ENCODE results near the gene HVCN1.
"Not testable (repeated sequence)": the region's sequence is repeated elsewhere in the genome, so short reads cannot be mapped to it uniquely, and the experiment has no call there.

The HVCN1 gene

GRCh38 chr12:110731479-110731878 lies 42.6 kb upstream of the HVCN1 start:
- no peaks in the 10 kb centered on the region for H3K9me3 ChIP-seq (ENCODE audit: control extremely low read depth in 1 of 5, control insufficient read depth in 4 of 5, insufficient read depth in 2 of 5, low read depth in 1 of 5, low read length in 4 of 5)
- DNase-seq: no peak
- H3K27ac ChIP-seq (ENCODE audit: insufficient read depth in 1 of 2, low read depth in 1 of 2, low read length in 2 of 2, poor library complexity in 1 of 2, severe bottlenecking in 2 of 2): no peak overlapping the region
- H3K27me3 ChIP-seq (replicated peaks in 2 of 5; ENCODE audit: control insufficient read depth in 4 of 5, insufficient read depth in 5 of 5, low read length in 4 of 5): no peaks in the 10 kb centered on the region
- CTCF ChIA-PET: interaction anchor here (1.4 to 2.2 kb wide), 2 partner anchors 10 to 27 kb away, joined by 4 to 7 read pairs; no protein-coding TSS in a partner anchor
- 100% methylated on average over 2 of the region's 2 CpGs for WGBS (ENCODE audit: insufficient coverage)
- POLR2A ChIA-PET: interaction anchor here (0.7 kb wide), 3 partner anchors 10 to 80 kb away, joined by 3 to 7 read pairs (median 4); no protein-coding TSS in a partner anchor
- peaks cover 3 to 16% (median 14%) of the 10 kb centered on the region in 4 experiments for H3K4me1 ChIP-seq (ENCODE audit: control extremely low read depth in 1 of 4, control insufficient read depth in 4 of 4, insufficient read depth in 4 of 4, low read length in 3 of 4)
- peaks cover 25 to 71% (median 45%) of the 10 kb centered on the region in 4 experiments for H3K36me3 ChIP-seq (ENCODE audit: control insufficient read depth in 4 of 4, insufficient read depth in 4 of 4, low read length in 3 of 4)
- no peak overlapping the region for H3K4me3 ChIP-seq (ENCODE audit: control insufficient read depth in 1 of 7, extremely low read depth in 1 of 7, insufficient read depth in 4 of 7, low read depth in 2 of 7, low read length in 6 of 7)

DNA sequence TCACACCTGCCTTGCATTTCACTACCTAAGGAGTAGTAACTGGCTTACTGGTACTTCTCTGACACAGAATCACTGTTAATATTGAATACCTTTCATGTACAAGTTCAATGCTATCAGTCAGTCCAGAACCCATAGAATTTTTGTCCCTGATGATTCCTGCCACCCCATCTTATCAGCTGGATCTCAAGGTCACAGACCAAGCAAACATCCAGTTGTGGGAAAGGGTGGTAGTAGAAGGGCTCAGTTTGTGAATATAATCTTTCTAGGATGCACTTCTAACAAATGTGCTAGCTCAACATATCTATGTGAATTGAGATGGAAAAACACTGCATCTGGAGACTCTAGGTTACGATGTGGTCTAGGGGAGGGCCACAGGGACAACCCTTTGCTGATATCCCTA lies 39.7 kb upstream of the HVCN1 start:
- WGBS (ENCODE audit: insufficient coverage): no CpG with 5 or more reads among the region's 1 CpG
- DNase-seq: no peak
- no peaks in the 10 kb centered on the region for H3K27me3 ChIP-seq (replicated peaks in 2 of 5; ENCODE audit: control insufficient read depth in 4 of 5, insufficient read depth in 5 of 5, low read length in 4 of 5)
- CTCF ChIA-PET: interaction anchor here (1.5 kb wide), 1 partner anchor 202 kb away, joined by 4 read pairs; no protein-coding TSS in a partner anchor
- POLR2A ChIA-PET: no interaction called here
- no peak overlapping the region for H3K4me3 ChIP-seq (ENCODE audit: control insufficient read depth in 1 of 7, extremely low read depth in 1 of 7, insufficient read depth in 4 of 7, low read depth in 2 of 7, low read length in 6 of 7)
- H3K36me3 ChIP-seq (ENCODE audit: control insufficient read depth in 4 of 4, insufficient read depth in 4 of 4, low read length in 3 of 4): peaks cover 30 to 82% (median 58%) of the 10 kb centered on the region in 4 experiments
- no peak overlapping the region for H3K27ac ChIP-seq (ENCODE audit: insufficient read depth in 1 of 2, low read depth in 1 of 2, low read length in 2 of 2, poor library complexity in 1 of 2, severe bottlenecking in 2 of 2)
- peaks cover 3 to 10% (median 8%) of the 10 kb centered on the region in 4 experiments for H3K4me1 ChIP-seq (ENCODE audit: control extremely low read depth in 1 of 4, control insufficient read depth in 4 of 4, insufficient read depth in 4 of 4, low read length in 3 of 4)
- H3K9me3 ChIP-seq (ENCODE audit: control extremely low read depth in 1 of 5, control insufficient read depth in 4 of 5, insufficient read depth in 2 of 5, low read depth in 1 of 5, low read length in 4 of 5): no peaks in the 10 kb centered on the region

DNA sequence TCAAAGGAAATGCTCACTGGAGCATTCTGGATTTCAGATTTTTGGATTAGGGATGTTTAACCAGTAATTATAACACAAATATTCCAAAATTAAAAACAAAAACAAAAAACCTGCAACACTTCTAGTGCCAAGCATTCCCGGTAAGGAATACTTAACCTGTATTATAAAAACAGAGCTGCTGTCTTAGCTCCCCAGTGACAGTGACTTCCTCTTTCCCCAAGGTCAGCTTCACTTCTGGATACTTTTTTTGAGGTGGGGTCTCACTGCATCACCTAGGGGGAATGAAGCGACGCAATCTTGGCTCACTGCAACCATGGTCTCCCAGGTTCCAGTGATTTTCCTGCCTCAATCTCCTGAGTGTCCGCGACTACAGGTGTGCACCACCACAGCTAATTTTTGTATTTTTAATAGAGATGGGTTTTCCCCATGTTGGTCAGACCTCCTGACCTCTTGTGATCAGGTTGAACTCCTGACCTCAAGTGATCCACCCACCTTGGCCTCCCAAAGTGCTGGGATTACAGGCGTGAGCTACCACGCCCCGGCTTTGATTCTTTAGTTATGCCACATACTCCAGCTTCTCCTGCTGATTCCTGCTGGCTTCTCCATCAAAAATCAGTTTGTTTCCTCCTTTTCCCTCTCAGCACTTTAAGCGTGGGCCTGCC lies 37.9 kb upstream of the HVCN1 start:
- WGBS (ENCODE audit: insufficient coverage): 99% methylated on average over 7 of the region's 9 CpGs
- Histone ChIP-seq H3K27ac (ENCODE audit: insufficient read depth in 1 of 2, low read depth in 1 of 2, low read length in 2 of 2, poor library complexity in 1 of 2, severe bottlenecking in 2 of 2) (no peak overlapping the region), H3K4me1 (ENCODE audit: control extremely low read depth in 1 of 4, control insufficient read depth in 4 of 4, insufficient read depth in 4 of 4, low read length in 3 of 4) (peaks cover 0 to 3% (median 0%) of the 10 kb centered on the region in 4 experiments), H3K36me3 (ENCODE audit: control insufficient read depth in 4 of 4, insufficient read depth in 4 of 4, low read length in 3 of 4) (peaks cover 30 to 90% (median 65%) of the 10 kb centered on the region in 4 experiments), H3K4me3 (ENCODE audit: control insufficient read depth in 1 of 7, extremely low read depth in 1 of 7, insufficient read depth in 4 of 7, low read depth in 2 of 7, low read length in 6 of 7) (no peak overlapping the region), H3K9me3 (ENCODE audit: control extremely low read depth in 1 of 5, control insufficient read depth in 4 of 5, insufficient read depth in 2 of 5, low read depth in 1 of 5, low read length in 4 of 5) (no peaks in the 10 kb centered on the region), H3K27me3 (replicated peaks in 2 of 5; ENCODE audit: control insufficient read depth in 4 of 5, insufficient read depth in 5 of 5, low read length in 4 of 5) (no peaks in the 10 kb centered on the region)
- ChIA-PET CTCF (interaction anchor here (1.4 to 1.6 kb wide), 2 partner anchors 10 to 14 kb away, joined by 3 to 4 read pairs; no protein-coding TSS in a partner anchor), POLR2A (interaction anchor here (0.7 kb wide), 1 partner anchor 702 kb away, joined by 5 read pairs; no protein-coding TSS in a partner anchor)
- no peak for DNase-seq

DNA sequence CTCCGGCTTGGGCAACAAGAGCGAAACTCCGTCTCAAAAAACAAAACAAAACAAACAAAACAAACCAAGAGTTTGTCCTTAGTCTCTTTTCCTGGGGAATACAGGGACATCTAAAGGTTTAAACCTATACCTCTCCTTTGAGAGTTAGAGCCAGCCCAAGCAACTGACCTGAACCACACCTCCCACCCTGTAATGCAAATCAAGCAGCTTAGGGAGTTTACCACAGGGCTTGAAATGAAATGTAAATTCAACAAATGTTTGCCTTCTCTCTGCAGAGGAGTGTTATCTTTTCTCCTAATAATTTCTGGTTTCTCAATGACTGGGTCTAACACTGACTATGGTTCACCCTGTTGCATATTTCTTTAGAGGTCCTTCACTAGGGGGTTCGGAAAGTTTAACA lies 37.1 kb upstream of the HVCN1 start:
- Histone ChIP-seq H3K4me3 (ENCODE audit: control insufficient read depth in 1 of 7, extremely low read depth in 1 of 7, insufficient read depth in 4 of 7, low read depth in 2 of 7, low read length in 6 of 7) (no peak overlapping the region), H3K27me3 (replicated peaks in 2 of 5; ENCODE audit: control insufficient read depth in 4 of 5, insufficient read depth in 5 of 5, low read length in 4 of 5) (no peaks in the 10 kb centered on the region), H3K4me1 (ENCODE audit: control extremely low read depth in 1 of 4, control insufficient read depth in 4 of 4, insufficient read depth in 4 of 4, low read length in 3 of 4) (no peaks in the 10 kb centered on the region), H3K9me3 (ENCODE audit: control extremely low read depth in 1 of 5, control insufficient read depth in 4 of 5, insufficient read depth in 2 of 5, low read depth in 1 of 5, low read length in 4 of 5) (no peaks in the 10 kb centered on the region), H3K27ac (ENCODE audit: insufficient read depth in 1 of 2, low read depth in 1 of 2, low read length in 2 of 2, poor library complexity in 1 of 2, severe bottlenecking in 2 of 2) (no peak overlapping the region), H3K36me3 (ENCODE audit: control insufficient read depth in 4 of 4, insufficient read depth in 4 of 4, low read length in 3 of 4) (peaks cover 29 to 93% (median 65%) of the 10 kb centered on the region in 4 experiments)
- ChIA-PET POLR2A (no interaction called here), CTCF (interaction anchor here (1.6 kb wide), 1 partner anchor 15 kb away, joined by 4 read pairs; no protein-coding TSS in a partner anchor)
- DNase-seq: no peak
- WGBS (ENCODE audit: insufficient coverage): 100% methylated on average over 1 of the region's 4 CpGs

DNA sequence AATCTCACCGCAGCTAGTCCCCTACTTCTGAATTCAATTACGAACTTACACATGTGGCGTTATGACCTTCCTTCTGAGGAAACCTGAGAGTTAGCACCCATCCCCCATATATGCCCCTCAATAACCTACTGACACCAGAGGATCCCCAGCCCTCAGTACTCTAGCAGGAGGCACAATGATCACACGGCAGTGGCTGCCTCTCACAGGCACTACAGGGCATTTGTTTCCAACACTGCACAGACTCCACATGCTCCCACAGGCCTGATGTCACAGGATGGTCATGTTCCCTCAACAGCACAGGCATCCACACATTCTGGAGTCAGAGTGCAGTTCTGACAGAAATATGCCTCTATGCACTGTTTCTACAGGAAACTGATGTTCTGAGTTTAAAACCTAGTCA lies 36.4 kb upstream of the HVCN1 start:
- WGBS (ENCODE audit: insufficient coverage): 86% methylated on average over 4 of the region's 4 CpGs
- ChIA-PET CTCF (no interaction called here), POLR2A (no interaction called here)
- Histone ChIP-seq H3K9me3 (ENCODE audit: control extremely low read depth in 1 of 5, control insufficient read depth in 4 of 5, insufficient read depth in 2 of 5, low read depth in 1 of 5, low read length in 4 of 5) (no peaks in the 10 kb centered on the region), H3K27ac (ENCODE audit: insufficient read depth in 1 of 2, low read depth in 1 of 2, low read length in 2 of 2, poor library complexity in 1 of 2, severe bottlenecking in 2 of 2) (no peak overlapping the region), H3K4me3 (ENCODE audit: control insufficient read depth in 1 of 7, extremely low read depth in 1 of 7, insufficient read depth in 4 of 7, low read depth in 2 of 7, low read length in 6 of 7) (no peak overlapping the region), H3K4me1 (ENCODE audit: control extremely low read depth in 1 of 4, control insufficient read depth in 4 of 4, insufficient read depth in 4 of 4, low read length in 3 of 4) (no peaks in the 10 kb centered on the region), H3K36me3 (ENCODE audit: control insufficient read depth in 4 of 4, insufficient read depth in 4 of 4, low read length in 3 of 4) (peaks cover 31 to 93% (median 63%) of the 10 kb centered on the region in 4 experiments), H3K27me3 (replicated peaks in 2 of 5; ENCODE audit: control insufficient read depth in 4 of 5, insufficient read depth in 5 of 5, low read length in 4 of 5) (no peaks in the 10 kb centered on the region)
- no peak for DNase-seq

GRCh38 chr12:110722892-110723291 lies 34.0 kb upstream of the HVCN1 start:
- H3K4me1 ChIP-seq (ENCODE audit: control extremely low read depth in 1 of 4, control insufficient read depth in 4 of 4, insufficient read depth in 4 of 4, low read length in 3 of 4); H3K27me3 ChIP-seq (replicated peaks in 2 of 5; ENCODE audit: control insufficient read depth in 4 of 5, insufficient read depth in 5 of 5, low read length in 4 of 5); POLR2A ChIA-PET; DNase-seq; CTCF ChIA-PET; H3K9me3 ChIP-seq (ENCODE audit: control extremely low read depth in 1 of 5, control insufficient read depth in 4 of 5, insufficient read depth in 2 of 5, low read depth in 1 of 5, low read length in 4 of 5); H3K4me3 ChIP-seq (ENCODE audit: control insufficient read depth in 1 of 7, extremely low read depth in 1 of 7, insufficient read depth in 4 of 7, low read depth in 2 of 7, low read length in 6 of 7); H3K27ac ChIP-seq (ENCODE audit: insufficient read depth in 1 of 2, low read depth in 1 of 2, low read length in 2 of 2, poor library complexity in 1 of 2, severe bottlenecking in 2 of 2): not testable (repeated sequence)
- H3K36me3 ChIP-seq (ENCODE audit: control insufficient read depth in 4 of 4, insufficient read depth in 4 of 4, low read length in 3 of 4): peaks cover 31 to 93% (median 63%) of the 10 kb centered on the region in 4 experiments
- no CpG with 5 or more reads among the region's 3 CpGs for whole genome bisulfite sequencing (ENCODE audit: insufficient coverage)

DNA sequence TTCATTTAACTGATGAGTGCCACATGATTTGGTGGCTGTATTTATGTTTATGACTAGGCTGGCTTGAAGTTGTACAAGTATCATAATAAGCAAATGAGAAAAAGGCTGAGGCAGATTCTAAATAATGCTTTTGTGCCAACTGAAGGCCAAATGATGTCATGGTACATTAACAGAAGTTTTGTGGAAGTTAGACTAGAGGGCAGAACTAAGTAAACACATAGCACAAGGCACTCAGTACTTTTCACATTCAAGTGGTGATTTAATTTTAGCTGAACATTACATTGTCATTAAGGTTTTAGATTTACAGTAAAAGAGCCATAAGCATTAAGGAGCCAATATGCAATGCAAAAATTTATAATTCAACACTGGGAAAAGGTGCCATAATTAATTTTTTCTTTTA lies 32.7 kb upstream of the HVCN1 start:
- no peaks in the 10 kb centered on the region for H3K4me1 ChIP-seq (ENCODE audit: control extremely low read depth in 1 of 4, control insufficient read depth in 4 of 4, insufficient read depth in 4 of 4, low read length in 3 of 4)
- ChIA-PET CTCF (interaction anchor here (0.6 to 1.5 kb wide), 2 partner anchors 10 to 17 kb away, joined by 3 read pairs; no protein-coding TSS in a partner anchor), POLR2A (interaction anchor here (0.6 kb wide), 1 partner anchor 10 kb away, joined by 3 read pairs; no protein-coding TSS in a partner anchor)
- H3K4me3 ChIP-seq (ENCODE audit: control insufficient read depth in 1 of 7, extremely low read depth in 1 of 7, insufficient read depth in 4 of 7, low read depth in 2 of 7, low read length in 6 of 7): no peak overlapping the region
- no peaks in the 10 kb centered on the region for H3K27me3 ChIP-seq (replicated peaks in 2 of 5; ENCODE audit: control insufficient read depth in 4 of 5, insufficient read depth in 5 of 5, low read length in 4 of 5)
- H3K36me3 ChIP-seq (ENCODE audit: control insufficient read depth in 4 of 4, insufficient read depth in 4 of 4, low read length in 3 of 4): peaks cover 25 to 90% (median 60%) of the 10 kb centered on the region in 4 experiments
- no peak for DNase-seq
- no peaks in the 10 kb centered on the region for H3K9me3 ChIP-seq (ENCODE audit: control extremely low read depth in 1 of 5, control insufficient read depth in 4 of 5, insufficient read depth in 2 of 5, low read depth in 1 of 5, low read length in 4 of 5)
- H3K27ac ChIP-seq (ENCODE audit: insufficient read depth in 1 of 2, low read depth in 1 of 2, low read length in 2 of 2, poor library complexity in 1 of 2, severe bottlenecking in 2 of 2): no peak overlapping the region
